HG02610 (cell line): ENCODE results near the gene CCBE1.
"Not testable (repeated sequence)": the region's sequence is repeated elsewhere in the genome, so short reads cannot be mapped to it uniquely, and the experiment has no call there.

Experiments
- ATAC-seq: cut with Tn5 transposase; IDR thresholded peaks from one replicate; pipeline ENCODE4 v1.9.1; 2021; ENCODE audit warnings: mild to moderate bottlenecking, moderate library complexity; ENCODE audit not compliant: unreplicated experiment

Gene CCBE1

DNA sequence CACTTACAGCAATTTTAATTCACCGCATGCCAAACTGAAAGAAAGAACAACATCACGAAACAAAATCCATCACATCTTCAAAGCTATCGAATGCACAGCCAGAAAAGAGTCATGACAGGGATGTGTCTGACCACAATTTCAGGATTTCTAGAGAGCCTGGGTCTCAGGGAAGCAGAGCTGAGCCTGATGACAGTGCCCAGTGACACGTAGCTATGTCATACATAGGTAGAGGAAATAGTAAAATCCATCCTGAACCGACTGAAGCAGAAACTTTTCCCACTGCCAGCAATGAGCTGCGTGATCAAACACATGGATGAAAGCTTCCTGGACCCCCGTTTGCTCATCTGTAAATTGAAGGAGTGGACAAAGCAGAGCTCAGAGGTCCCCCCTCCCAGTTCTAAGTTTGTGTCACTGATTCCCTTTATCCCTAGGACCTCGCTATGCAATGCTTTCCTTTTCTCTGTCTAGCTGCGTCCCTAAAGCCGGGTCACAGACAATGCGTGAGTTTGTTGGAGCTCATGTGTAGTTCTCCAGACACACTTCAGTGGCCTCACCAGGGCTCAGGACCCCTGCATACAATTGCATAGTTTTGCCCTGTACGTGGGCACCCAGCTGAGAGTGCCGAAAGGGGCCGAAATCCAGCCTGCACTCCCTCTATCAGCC lies 37.6 kb downstream of the CCBE1 start:
- ATAC-seq: no peak

DNA sequence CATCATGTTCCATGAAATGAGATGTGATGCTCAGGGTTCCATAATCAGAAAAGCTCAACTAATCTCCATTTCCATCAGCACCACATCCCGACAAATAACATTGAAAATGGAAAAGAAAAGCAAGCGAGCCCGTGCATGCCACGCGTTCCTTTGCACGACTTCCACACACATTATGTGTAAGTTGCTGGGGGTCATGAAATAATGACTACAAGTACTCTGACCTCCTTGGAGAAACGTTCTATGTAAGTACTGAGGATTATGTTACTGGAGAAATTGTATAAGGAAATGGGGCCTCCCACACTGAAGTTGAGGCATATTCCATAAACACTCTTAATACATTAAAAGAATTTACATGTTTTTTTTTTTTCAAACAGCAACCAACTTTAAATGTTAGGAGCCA lies 38.3 kb downstream of the CCBE1 start:
- ATAC-seq: no peak

- ATAC-seq: no peak
Measured at GRCh38 chr18:59657012-59657411, 40.2 kb downstream of the CCBE1 start.

GRCh38 chr18:59656373-59656887 lies 40.8 kb downstream of the CCBE1 start:
- ATAC-seq: no peak

DNA sequence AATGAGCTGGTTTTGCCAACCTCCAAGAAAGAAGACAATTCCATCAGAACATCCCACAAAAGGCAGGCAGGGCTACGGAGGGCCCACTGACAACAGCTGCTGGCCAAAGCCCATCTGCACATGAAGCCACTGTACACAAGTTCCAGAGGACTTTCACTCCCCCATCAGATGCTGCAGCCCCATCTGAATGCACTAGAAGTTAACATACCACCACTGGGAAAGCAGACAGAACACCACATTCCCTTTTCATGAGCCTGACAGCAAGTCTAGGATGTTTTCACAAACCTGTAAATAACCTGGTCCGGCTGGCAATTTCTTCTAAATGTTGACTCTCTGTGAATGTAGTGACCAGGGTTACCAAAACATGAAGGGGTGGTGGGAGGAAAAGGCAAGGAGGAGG lies 41.5 kb downstream of the CCBE1 start:
- ATAC-seq: no peak

DNA sequence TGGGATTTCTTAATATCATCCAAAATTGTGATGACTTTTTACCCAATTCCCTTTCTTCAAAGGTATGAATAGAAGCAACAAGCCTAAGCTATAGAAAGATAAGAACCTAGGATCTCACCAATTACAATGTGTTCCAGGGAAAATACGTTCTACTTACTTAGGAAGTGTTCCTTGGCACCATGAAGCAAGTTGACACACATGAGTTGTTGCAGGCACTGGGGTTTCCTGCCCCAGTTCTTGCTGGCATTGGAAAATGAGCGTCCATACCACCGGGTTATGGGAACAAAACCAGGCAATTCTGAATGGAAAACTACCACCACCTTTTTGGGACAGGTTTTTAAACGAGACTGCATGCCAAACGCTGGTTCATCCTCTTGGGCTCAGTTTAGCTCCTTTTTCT lies 46.2 kb downstream of the CCBE1 start:
- no peak for ATAC-seq

DNA sequence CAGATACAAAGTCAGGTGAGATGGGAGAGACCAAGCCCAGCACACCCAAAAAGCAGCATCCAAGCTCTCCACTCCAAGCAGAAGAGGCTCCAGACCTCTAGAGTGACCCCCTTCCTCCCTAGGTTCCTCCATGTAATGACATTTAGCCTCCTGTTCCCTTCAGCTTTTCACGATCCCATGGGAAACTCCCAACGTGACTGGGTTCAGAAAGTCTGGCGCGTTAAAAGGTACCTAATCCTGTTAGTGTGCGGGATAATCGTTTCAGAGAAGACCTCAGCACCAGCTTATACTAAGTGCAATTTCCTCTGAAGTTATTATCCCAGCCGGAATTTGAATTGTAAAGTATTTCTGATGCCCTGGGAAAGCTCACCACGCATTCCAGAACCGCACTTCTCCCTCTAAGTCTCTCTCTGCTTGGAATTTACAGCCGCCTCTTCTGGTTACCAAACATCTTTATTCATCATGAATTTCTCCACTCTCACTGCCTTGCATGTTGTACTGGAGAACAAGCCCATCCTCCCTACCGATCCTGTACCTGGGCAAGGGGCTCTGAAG lies 46.9 kb downstream of the CCBE1 start:
- no peak for ATAC-seq

DNA sequence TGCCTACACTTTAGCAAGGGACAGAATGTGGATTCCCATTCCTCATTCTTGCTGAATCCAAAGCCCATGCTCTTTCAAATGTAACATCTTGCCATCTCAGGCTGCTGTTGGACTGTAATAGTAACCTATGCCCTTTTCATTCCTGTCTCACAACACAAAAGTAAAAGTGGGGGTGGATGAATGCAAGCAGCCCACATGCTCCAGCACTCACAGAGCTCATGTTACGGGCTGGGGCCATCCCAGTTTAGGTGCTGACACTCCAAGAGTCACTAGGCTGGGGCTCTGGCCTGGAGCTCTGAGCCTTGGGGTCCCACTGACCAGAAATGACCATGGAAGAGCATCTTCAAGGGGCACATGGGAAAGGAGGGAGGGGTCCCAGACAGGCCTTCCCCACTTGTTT lies 47.6 kb downstream of the CCBE1 start:
- no peak for ATAC-seq

DNA sequence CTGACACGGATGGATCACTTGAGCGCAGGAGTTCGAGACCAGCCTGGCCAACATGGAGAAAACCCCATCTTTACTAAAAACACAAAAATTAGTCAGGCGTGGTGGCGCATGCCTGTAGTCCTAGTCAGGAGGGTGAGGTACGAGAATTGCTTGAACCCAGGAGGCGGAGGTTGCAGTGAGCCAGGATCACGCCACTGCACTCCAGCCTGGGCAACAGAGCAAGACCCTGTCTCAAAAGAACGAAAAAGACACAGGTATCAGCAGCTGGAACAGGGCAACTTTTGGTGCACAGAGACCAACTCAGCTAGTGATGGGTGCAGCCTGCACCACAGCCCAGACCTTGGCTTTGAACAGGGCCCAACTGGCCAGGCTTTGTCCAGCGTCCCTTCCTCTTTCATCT lies 48.8 kb downstream of the CCBE1 start:
- not testable (repeated sequence) for ATAC-seq

DNA sequence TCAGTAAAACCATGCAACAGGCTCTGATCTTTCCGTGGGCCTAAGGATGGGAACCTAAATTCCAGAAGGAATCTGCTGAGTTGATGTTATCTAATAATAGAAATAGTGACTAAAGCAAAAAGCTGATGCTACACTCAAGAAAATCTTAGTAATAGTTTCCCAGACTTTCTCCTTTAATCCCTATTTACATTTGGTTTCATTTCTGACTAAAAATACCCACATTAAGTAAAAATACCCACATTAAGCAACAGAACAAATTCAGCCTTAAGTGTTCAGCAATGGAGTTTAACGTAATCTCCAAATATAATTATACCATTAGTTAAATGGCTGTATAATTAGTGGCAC lies 50.3 kb downstream of the CCBE1 start:
- ATAC-seq: no peak

- no peak for ATAC-seq
Measured at GRCh38 chr18:59646228-59646962, 50.8 kb downstream of the CCBE1 start.

GRCh38 chr18:59643740-59644139 lies 53.5 kb downstream of the CCBE1 start:
- ATAC-seq: no peak

DNA sequence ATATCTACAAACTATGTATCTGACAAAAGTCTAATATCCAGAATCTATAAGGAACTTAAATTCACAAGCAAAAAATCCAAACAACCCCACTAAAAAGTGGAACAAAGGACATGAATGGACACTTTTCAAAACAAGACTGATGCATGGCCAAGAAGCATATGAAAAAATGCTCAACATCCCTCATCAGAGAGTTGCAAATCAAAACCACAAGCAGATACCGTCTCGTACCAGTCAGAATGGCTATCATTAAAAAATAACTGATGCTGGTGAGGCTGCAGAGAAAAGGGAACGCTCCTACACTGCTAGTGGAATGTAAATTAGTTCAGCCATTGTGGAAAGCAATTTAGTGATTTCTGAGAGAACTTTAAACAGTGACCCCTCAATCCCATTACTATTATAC lies 56.5 kb downstream of the CCBE1 start:
- ATAC-seq: no peak

DNA sequence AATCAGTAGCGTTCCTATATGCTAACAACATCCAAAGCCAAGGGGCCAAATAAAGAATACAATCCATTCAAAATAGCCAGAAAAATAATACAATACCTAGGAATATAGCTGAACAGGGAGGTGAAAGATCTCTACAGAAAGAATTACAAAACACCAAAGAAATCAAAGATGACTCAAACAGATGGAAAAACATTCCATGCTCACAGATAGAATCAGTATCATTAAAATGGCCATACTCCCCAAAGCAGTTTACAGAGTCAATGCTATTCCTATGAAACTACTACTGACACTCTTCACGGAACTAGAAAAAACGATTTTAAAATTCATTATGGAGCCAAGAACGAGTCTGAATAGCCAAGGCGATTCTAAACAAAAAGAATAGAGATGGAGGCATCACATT lies 57.4 kb downstream of the CCBE1 start:
- ATAC-seq: no peak

- ATAC-seq: no peak
Measured at GRCh38 chr18:59639136-59639535, 58.1 kb downstream of the CCBE1 start.

DNA sequence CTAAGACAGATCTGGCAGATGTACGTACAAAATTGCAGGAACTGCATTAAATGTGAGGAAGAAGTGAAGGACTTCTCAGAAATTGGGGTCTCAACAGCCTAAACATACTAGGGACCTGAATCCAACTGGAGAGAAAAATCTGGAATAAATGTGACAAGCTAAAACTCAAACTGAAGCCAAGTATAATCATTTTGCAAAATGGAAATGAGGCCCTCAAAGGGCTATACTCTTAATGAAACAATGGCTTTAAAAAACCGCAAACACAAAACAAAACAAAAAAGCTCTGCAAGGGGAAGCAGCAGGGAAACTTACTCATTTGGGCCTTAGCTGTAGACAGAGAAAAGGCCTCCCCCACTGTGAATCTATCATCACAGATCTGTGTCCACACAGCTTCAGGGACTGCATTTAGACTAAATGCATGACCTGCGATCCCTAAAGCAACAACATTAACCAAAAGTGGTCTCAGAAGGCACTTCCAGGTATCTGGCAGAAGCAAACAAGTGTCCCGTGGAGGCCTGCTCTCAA lies 63.2 kb downstream of the CCBE1 start:
- no peak for ATAC-seq

DNA sequence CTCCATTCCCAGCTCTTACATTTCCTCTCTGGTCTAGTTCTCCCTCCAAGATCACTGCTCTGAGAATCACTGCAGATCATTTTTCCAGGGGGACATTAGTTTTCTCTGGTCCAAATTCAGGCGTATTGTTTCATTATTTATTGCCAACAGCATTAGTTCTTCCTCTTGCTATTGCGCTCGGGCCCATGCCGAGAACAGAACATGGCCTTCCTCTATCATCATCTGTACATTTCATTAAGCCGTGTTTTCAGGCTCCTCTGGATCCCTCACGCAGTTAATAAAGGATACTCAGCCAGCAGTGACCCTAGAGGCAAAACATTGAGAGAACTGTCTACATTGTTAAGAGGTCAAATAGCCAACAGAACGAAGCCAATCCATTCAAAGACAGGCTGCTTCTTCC lies 63.9 kb downstream of the CCBE1 start:
- no peak for ATAC-seq

GRCh38 chr18:59631583-59632181 lies 65.5 kb downstream of the CCBE1 start:
- no peak for ATAC-seq

DNA sequence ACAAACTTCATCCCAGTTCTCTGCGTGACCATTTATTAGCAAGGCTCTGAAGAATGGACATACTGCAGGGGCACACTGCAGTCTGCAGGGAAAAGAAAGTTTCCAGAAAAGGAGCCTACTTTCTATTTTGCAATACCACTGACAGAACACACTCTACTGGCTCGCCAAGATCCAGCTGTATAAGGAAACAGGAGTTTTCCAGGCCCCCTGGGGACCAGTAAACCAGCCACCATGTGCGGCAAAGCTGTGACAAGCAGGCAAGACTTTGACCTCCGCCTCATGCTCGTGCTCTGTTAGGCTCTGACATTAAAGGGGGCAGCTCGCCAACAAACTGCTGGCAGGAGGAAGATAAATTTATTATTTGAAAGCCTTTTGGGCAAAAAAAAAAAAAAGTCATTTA lies 67.3 kb downstream of the CCBE1 start:
- ATAC-seq: no peak

DNA sequence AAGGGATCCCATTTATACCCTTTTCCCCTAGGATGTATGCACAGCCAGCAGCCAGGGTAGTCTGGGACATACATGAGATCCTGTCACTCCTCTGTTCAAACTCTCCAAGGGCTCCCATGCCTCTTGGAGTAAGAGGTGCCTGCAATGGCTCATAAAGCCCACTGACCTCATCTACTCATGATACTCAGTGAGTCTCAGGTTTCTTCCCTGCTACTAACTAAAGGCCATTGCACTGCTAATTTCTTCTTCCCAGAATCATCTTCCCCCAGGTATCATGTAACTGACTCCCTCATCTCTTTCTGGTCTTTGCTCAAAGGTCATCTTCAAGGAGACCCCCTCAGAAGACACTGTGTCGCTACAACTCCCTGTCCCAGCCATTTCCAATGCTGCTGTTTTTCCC lies 68.2 kb downstream of the CCBE1 start:
- no peak for ATAC-seq

- ATAC-seq: no peak
Measured at GRCh38 chr18:59627414-59627813, 69.8 kb downstream of the CCBE1 start.

DNA sequence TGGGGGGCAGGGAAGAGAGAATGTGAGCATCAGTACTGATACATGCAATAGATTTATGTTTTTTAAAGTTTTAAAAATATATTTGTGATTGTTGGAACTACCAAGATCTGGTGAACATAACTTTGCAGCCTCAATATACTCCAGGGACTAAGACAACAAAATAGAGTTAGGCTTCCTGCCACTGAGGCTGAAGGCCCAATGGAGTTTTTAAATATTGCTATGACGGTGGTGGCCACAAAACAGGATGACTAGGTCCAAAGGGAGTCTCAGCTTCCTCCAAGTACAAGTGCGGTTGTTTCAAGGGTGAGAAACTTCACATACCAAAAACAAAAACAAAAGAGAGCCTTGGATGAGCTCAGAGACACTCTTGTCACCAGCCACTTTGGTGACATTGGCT lies 72.9 kb downstream of the CCBE1 start:
- no peak for ATAC-seq
